Astrocyte of the cerebellum (primary cell): Measurements from ENCODE around the gene FAM234B.

Experiments
- DNase-seq: peaks from one replicate; pipeline ENCODE4 v3.0.0-alpha.2; 2011; ENCODE audit warnings: low read depth
- H3K4me3 ChIP-seq: 2 replicates; pipeline ENCODE4 v1.5.1; 2011; ENCODE audit warnings: mild to moderate bottlenecking, low read depth, low read length, moderate library complexity
- in situ Hi-C: cut with HindIII; loops from 2 replicates; pipeline ENCODE4 v1.10.0; 2017; ENCODE audit warnings: low sequenced_read_pairs
- TF ChIP-seq, protein P1 (sequence below): IDR thresholded peaks from 2 replicates; pipeline ENCODE4 v1.5.1; 2012; ENCODE audit warnings: low read length, low read depth, moderate library complexity, mild to moderate bottlenecking; ENCODE audit errors: missing control alignments

The FAM234B gene

GRCh38 chr12:13125996-13126395 lies 81.8 kb downstream of the FAM234B start:
- DNase-seq, result no peak
- TF ChIP-seq, protein P1, sequence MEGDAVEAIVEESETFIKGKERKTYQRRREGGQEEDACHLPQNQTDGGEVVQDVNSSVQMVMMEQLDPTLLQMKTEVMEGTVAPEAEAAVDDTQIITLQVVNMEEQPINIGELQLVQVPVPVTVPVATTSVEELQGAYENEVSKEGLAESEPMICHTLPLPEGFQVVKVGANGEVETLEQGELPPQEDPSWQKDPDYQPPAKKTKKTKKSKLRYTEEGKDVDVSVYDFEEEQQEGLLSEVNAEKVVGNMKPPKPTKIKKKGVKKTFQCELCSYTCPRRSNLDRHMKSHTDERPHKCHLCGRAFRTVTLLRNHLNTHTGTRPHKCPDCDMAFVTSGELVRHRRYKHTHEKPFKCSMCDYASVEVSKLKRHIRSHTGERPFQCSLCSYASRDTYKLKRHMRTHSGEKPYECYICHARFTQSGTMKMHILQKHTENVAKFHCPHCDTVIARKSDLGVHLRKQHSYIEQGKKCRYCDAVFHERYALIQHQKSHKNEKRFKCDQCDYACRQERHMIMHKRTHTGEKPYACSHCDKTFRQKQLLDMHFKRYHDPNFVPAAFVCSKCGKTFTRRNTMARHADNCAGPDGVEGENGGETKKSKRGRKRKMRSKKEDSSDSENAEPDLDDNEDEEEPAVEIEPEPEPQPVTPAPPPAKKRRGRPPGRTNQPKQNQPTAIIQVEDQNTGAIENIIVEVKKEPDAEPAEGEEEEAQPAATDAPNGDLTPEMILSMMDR, result no peak
- no peak overlapping the region for H3K4me3 ChIP-seq
- in situ Hi-C loops, result no loop called here

DNA sequence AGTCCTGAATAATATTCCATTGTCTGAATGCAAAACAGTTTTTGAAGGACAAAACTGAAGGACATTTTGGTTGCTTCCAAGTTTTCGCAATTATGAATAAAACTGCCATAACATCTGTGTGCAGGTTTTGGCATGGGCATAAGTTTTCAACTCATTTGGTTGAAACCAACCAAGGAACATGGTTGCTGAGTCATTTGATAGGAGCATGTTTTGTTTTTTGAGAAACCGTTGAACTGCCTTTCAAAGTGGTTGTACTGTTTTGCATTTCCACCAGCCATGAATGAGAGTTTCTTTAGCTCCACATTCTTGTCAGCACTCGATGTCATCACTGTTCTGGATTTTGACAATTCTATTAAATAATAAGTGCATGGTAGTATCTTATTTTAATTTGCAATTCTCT lies 82.3 kb downstream of the FAM234B start:
- in situ Hi-C loops, result no loop called here
- H3K4me3 ChIP-seq, result no peak overlapping the region
- TF ChIP-seq, protein P1, result no peak

GRCh38 chr12:13127444-13127843 lies 83.3 kb downstream of the FAM234B start:
- TF ChIP-seq, protein P1, result no peak
- no peak for DNase-seq
- no peak overlapping the region for H3K4me3 ChIP-seq
- in situ Hi-C loops, result no loop called here

More for the DNA sequence above, 82.3 kb downstream of the FAM234B start:
- DNase-seq, result no peak

- in situ Hi-C loops, result no loop called here
- no peak for DNase-seq
- TF ChIP-seq, protein P1, result no peak
- no peak overlapping the region for H3K4me3 ChIP-seq
Measured at GRCh38 chr12:13128291-13128965, 84.2 kb downstream of the FAM234B start.

DNA sequence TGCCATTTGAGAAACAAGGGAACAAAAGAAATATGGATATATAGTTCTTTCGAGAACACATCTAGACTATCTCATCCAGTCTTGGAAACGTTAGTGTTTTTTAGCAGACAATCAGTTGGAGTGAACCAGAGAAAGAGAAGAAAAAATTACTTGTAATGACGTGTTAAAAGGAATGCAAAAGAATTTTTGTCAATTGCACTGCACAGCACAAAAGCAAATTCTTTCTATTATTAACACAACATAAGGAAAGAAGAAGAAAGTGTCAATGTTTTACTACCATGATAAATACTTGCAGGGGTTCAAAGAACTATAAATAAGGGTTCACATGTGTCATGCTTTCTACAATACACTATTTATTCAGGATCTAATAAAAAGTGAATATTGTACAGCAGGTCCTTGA lies 86.8 kb downstream of the FAM234B start:
- TF ChIP-seq, protein P1, result no peak
- H3K4me3 ChIP-seq, result no peak overlapping the region
- in situ Hi-C loops, result no loop called here
- no peak for DNase-seq
